Small intestine (tissue), 7 donors: ENCODE measurements around the gene PEBP1. TPM values are rescaled to one million over a fixed set of nuclear protein-coding genes. Genes with fewer than 3 reads are reported as not detected.

Experiments used
- DNase-seq, 2 donors: peaks; one replicate each; pipeline versions ENCODE4 v3.0.0 to v3.0.0-alpha.2; 2013
- FAIRE-seq: peaks from 2 replicates; lab custom pipeline; 2012; peaks lifted over from hg19 to GRCh38; lab: Jason Lieb, UNC
- H3K27ac ChIP-seq, 3 donors: one replicate each; pipeline ENCODE4 v1.5.1; 2013; ENCODE audit warnings: low read length in 2 of 3, mild to moderate bottlenecking in 2 of 3, control low read depth in 1 of 3, inconsistent platforms in 1 of 3, low read depth in 1 of 3, moderate library complexity in 1 of 3
- H3K27me3 ChIP-seq, 3 donors: one replicate each; pipeline ENCODE4 v1.6.1; 2013; ENCODE audit warnings: low read length in 3 of 3, inconsistent platforms in 1 of 3; ENCODE audit not compliant: control insufficient read depth in 3 of 3, insufficient read depth in 3 of 3
- H3K36me3 ChIP-seq, 3 donors: one replicate each; pipeline ENCODE4 v1.6.1; 2013; ENCODE audit warnings: low read length in 3 of 3, inconsistent platforms in 1 of 3, low read depth in 1 of 3, mild to moderate bottlenecking in 1 of 3, moderate library complexity in 1 of 3; ENCODE audit not compliant: control insufficient read depth in 3 of 3, insufficient read depth in 2 of 3
- H3K4me1 ChIP-seq, 3 donors: one replicate each; pipeline ENCODE4 v1.6.1; 2013; ENCODE audit warnings: low read length in 2 of 3, inconsistent platforms in 1 of 3, low read depth in 1 of 3, mild to moderate bottlenecking in 1 of 3, moderate library complexity in 1 of 3; ENCODE audit not compliant: control insufficient read depth in 3 of 3, insufficient read depth in 2 of 3
- H3K4me3 ChIP-seq, 3 donors: one replicate each; pipeline ENCODE4 v1.5.1; 2013; ENCODE audit warnings: low read length in 3 of 3, control low read depth in 1 of 3, inconsistent platforms in 1 of 3, low read depth in 1 of 3, mild to moderate bottlenecking in 1 of 3, moderate library complexity in 1 of 3
- H3K9me3 ChIP-seq, 2 donors: one replicate each; pipeline ENCODE4 v1.6.1; 2013; ENCODE audit warnings: low read depth in 1 of 2, low read length in 1 of 2; ENCODE audit not compliant: control insufficient read depth in 2 of 2, insufficient read depth in 1 of 2
- WGBS, 3 donors: extraction: QIAGEN DNeasy Blood & Tissue Kit; methylation state at CpG; one replicate each; pipeline ENCODE4 v1.1.7; 2013; 5-methylcytosine and 5-hydroxymethylcytosine counted together
- polyA plus RNA-seq, 4 donors: library from polyadenylated mRNA; stranded (reverse) in 3 of 4; unstranded in 1 of 4; fragments of 200-250 nt in 3 of 4; fragments of 120-200 nt in 1 of 4; gene quantifications; one replicate each; pipeline versions ENCODE4 v1.2.1 to v1.2.3, GENCODE V29; 2013
- donor health status: healthy with polysubstance abuse.
- donor health status: control.
- donor health status: control.
- donor health status: Bipolar disorder and iron deficiency.
- donor health status: healthy.

The PEBP1 gene
- polyA plus RNA-seq, 4 donors: 253 to 2,607 (median 794) TPM

DNA sequence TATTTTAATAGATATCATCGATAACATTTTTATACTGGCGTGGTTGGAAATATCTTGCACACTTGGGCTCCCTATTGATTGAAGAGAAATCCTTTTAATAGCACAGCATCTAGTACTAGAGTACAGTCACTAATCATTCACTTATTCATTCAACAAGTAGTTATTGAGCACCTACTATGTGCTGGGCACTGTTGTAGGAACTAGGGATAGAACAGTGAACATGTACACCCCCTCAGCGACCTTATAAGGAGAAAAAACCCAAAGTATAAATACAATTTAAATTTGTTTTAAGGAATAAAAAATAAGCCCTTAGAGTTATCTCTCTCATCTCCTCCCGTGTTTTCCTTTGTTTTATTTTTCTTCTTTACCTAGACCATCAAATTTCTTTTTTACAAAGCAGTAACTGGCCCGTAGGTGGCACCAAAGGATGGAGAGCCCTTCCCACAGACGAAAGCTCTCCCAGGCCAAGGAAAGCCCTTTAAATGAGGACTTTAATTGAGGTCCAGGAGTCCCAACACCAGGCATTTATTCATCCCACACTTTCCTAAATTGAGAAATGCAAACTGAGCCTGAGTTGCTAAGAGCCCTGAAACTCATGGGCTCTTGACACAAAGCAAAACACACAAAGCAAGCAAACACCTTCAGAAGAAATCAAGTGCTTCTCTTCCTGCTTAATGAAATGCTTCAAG is 29.0 kb downstream of the PEBP1 start:
- H3K4me1 ChIP-seq: no peaks in the 10 kb centered on the region
- 51 to 66% (median 56%) methylated on average over 6 of the region's 6 CpGs for WGBS, 3 donors
- H3K36me3 ChIP-seq: peaks cover 7 to 24% (median 13%) of the 10 kb centered on the region in 3 donors
- peak; percentile 30 to 41 for DNase-seq
- no peak for FAIRE-seq
- no peak overlapping the region for H3K4me3 ChIP-seq
- no peaks in the 10 kb centered on the region for H3K27me3 ChIP-seq
- no peaks in the 10 kb centered on the region for H3K9me3 ChIP-seq
- no peak overlapping the region for H3K27ac ChIP-seq

DNA sequence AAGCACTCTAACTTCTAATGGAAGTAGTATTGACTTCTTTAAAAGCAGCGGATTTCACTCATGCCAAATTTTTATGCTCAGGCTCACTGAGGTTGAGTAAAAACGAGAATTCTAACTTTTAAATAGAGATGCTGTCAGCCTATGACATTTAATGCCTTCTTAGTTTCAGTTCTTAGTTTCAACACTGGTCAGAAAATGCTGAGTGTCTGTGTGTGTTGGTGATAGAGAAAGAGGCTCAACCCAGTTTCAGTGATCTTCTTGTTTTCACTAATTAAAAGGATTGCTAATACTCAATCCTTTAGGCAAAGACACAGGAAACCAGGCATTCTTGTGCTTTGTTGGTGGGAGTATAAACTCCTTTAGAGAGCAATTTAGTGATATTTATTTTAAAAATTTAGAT is 31.0 kb downstream of the PEBP1 start:
- no peak for DNase-seq
- Histone ChIP-seq H3K9me3 (no peaks in the 10 kb centered on the region), H3K27ac (no peak overlapping the region), H3K4me3 (no peak overlapping the region), H3K4me1 (no peaks in the 10 kb centered on the region), H3K36me3 (peaks cover 7 to 21% (median 15%) of the 10 kb centered on the region in 3 donors), H3K27me3 (no peaks in the 10 kb centered on the region)
- no peak for FAIRE-seq
- WGBS, 3 donors: 62 to 80% (median 72%) methylated on average over 2 of the region's 2 CpGs

- no peak overlapping the region for H3K27ac ChIP-seq
- no peak for DNase-seq
- FAIRE-seq: no peak
- H3K4me3 ChIP-seq: no peak overlapping the region
- no peaks in the 10 kb centered on the region for H3K9me3 ChIP-seq
- no peaks in the 10 kb centered on the region for H3K4me1 ChIP-seq
- peaks cover 4 to 34% (median 34%) of the 10 kb centered on the region in 3 donors for H3K36me3 ChIP-seq
- 86 to 92% (median 87%) methylated on average over 4 of the region's 4 CpGs for WGBS, 3 donors
- H3K27me3 ChIP-seq: no peaks in the 10 kb centered on the region
Measured at GRCh38 chr12:118175823-118176447, 40.0 kb downstream of the PEBP1 start.

GRCh38 chr12:118183155-118183554 is 47.2 kb downstream of the PEBP1 start:
- peak overlapping the region in 1 of 3 donors; percentile 53 for H3K27ac ChIP-seq
- H3K4me3 ChIP-seq: no peak overlapping the region
- H3K4me1 ChIP-seq: peaks cover 3 to 5% (median 4%) of the 10 kb centered on the region in 3 donors
- H3K9me3 ChIP-seq: no peaks in the 10 kb centered on the region
- DNase-seq (peak in 1 of 2 donors; percentile 29), FAIRE-seq (no peak)
- no peaks in the 10 kb centered on the region for H3K27me3 ChIP-seq
- H3K36me3 ChIP-seq: peaks cover 4 to 14% (median 5%) of the 10 kb centered on the region in 3 donors

DNA sequence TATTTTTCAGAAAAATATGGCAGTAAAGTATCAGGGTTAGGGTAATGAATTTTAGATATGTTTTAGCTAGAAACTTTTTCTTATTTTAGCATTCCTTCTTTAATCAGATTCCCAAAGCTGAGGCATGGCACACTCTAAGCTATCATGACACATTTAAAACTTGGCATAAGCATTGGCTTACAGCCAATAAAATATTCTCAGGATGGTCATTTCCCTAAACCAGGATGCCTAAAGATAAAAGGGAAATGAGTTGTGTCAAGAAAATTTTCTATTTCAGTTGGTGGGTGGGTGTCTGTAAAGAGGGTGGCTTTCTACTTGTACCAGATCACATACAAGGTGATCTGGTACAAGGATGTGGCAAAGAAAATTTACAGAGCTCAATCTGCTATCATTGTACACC is 47.8 kb downstream of the PEBP1 start:
- no peaks in the 10 kb centered on the region for H3K27me3 ChIP-seq
- H3K9me3 ChIP-seq: no peaks in the 10 kb centered on the region
- peaks cover 4 to 13% (median 4%) of the 10 kb centered on the region in 3 donors for H3K36me3 ChIP-seq
- DNase-seq: peak in 1 of 2 donors; percentile 14
- peaks cover 3 to 5% (median 4%) of the 10 kb centered on the region in 3 donors for H3K4me1 ChIP-seq
- no peak overlapping the region for H3K4me3 ChIP-seq
- no peak overlapping the region for H3K27ac ChIP-seq
- no peak for FAIRE-seq

DNA sequence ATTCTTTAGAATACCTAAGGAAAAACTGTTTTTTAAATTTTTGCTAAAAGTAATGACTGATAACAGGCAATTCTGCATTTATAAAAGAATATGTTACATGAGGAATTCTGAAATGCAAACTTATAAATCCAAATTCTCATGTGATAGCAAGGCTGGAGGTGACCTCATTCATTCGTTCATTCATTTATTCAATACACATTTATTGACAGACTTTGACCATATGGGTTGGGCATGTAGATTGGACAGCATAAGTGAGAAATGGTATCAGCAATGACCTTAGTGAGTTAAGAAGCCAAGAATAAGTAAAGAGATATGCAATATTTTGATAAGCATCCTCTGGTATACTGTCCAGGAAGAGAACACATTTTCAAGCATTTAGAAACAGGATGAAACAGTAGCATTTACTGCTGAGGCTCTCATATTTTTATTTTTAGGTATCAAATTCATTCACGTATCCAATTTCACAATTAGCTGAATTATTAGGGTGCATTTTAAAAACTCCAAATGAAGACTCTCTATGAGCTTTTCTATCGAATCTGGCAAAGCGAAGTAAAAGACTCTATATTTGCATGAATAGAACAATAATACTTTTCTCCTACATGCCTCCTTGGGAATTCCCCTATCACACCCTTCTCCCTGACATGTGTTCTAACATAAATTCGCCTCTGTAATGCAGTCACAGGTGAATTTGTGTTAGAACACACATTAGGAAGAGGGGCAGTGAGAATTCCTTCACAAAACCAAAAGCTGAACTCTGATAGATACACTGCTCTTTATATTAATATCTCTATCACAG is 49.9 kb downstream of the PEBP1 start:
- H3K4me1 ChIP-seq: peaks cover 3 to 5% (median 4%) of the 10 kb centered on the region in 3 donors
- H3K36me3 ChIP-seq: peaks cover 0 to 12% (median 2%) of the 10 kb centered on the region in 3 donors
- FAIRE-seq: no peak
- no peak overlapping the region for H3K27ac ChIP-seq
- H3K4me3 ChIP-seq: no peak overlapping the region
- no peaks in the 10 kb centered on the region for H3K9me3 ChIP-seq
- DNase-seq: peak in 1 of 2 donors; percentile 56
- no peaks in the 10 kb centered on the region for H3K27me3 ChIP-seq
- WGBS, 3 donors: 42 to 67% (median 56%) methylated on average over 5 of the region's 5 CpGs

DNA sequence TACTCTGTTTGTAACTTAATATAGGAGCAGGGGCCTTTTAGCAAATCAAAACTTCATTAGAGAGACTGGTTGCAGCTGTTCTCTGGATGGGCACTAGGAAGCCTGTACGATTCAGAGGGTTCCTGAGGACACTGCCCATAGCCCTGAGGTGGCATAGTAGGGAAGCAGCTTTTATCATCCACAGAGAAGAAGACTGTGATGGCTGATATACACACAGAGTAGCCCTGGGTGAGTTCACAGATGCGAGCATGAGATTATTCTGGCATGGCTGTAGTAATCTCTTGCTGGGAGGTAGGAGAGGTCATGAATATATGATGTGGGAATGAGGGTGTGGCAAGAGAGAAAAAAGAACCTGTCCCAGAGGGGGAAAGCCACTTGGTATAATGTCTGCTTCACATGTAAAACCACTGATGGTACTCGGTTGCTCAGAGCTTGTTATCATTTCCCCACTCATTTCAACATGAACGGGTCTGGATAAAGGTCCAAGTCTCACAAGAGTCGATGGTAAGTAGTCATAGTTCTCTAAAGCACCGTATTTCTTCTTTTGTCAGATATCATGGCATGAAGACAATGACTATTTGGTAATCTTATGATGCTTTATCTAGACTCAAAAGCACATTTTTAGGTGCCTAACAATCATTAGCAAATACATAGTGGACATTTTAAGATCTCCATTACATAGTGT is 52.0 kb downstream of the PEBP1 start:
- H3K27ac ChIP-seq: no peak overlapping the region
- peaks cover 0 to 5% (median 2%) of the 10 kb centered on the region in 3 donors for H3K36me3 ChIP-seq
- no peaks in the 10 kb centered on the region for H3K27me3 ChIP-seq
- FAIRE-seq (no peak), DNase-seq (no peak)
- H3K4me3 ChIP-seq: no peak overlapping the region
- no peaks in the 10 kb centered on the region for H3K9me3 ChIP-seq
- peaks cover 1 to 4% (median 3%) of the 10 kb centered on the region in 3 donors for H3K4me1 ChIP-seq
- 68 to 84% (median 80%) methylated on average over 6 of the region's 6 CpGs for WGBS, 3 donors
